ENCODE data around the gene NCAN.
"Not testable (repeated sequence)": the region's sequence is repeated elsewhere in the genome, so short reads cannot be mapped to it uniquely, and the experiment has no call there.

The NCAN gene

DNA sequence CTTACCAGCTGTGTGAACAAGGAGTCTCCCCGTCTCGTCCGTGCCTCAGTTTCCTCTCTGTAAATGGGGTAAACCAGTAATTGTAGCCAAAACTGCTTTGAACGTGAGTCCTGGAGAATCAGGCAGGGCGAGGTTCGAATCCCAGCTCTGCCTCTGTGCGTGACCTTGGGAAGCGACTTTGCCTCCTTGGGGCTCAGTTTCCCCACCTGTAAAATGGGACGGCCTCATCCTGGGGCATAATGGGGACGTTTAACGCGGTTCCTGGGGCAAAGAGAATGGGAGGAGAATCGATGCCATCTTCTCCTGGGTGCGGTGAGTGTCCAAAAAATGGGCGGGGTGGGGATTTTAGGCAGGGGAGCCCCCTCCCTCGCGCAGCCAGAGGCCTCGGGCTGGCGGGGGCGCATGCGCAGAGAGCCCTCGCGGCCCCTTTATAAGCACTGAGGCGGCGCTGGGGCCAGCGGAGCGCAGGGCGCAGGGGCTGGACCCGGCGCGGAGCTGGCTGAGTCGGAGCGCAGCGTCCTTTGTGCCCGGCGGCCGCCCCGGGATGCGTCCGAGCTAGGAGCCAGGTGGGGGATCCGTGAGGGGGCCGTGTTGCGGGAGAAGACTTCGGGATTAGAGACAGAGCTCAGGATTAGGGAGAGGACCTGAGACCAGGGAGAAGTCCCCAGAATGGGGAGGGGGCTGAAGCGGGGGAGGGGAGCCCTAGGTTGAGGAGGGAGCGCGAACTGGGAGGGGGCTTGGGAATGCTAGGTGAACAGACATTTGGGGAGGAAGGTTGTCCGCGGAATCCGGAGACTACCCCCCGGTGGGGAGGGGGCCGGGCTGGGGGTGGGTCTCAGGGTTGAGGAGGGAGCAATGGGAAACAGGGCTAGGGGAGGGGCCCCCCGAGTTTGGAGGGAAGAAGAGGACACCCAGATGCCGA is at the start of gene NCAN:
NCAN (plus strand) TSS at position 460 of the 922 bp plus-strand sequence. CDS start 4,996 bp downstream, outside the sequence.
- peak; percentile 15 for DNase-seq

DNA sequence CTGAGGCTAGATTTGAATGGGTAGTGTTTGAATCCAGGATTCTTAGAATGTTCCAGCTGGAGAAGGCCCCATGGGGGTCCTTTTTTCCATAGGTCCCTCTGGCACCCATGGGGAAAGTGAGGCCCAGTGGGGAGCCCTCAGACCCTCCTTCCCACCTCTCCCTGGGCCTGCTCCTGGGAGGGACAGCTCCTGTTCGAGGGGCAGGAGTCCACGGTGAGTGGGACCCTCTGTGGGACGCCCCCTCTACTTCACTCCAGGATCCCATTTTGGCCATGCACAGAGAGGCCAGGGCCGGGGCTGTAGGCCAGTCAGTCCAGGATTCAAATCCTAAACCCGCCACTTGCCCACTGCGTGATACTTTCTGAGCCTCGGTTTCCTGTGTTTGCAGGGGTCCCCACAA is 49.3 kb upstream of the NCAN start:
- no peak for DNase-seq

DNA sequence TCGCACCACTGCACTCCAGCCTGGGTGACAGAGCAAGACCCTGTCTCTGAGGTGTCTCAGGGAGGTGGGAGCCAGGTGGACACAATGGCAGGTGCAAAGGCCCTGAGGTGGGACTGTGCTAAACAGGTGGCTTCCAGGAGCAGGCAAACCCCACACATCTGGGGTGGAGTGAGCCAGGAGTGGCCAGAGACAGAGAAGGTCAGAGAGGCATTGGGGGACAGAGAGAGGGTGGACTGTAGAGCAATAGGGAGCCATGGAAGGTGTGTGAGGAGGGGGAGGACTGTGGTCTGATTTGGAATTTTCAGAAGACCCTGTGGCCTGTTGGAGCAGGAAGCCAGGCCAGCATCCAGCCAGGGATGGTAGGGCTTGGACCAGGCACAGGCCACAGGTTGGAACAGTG is 46.4 kb upstream of the NCAN start:
- DNase-seq: no peak

DNA sequence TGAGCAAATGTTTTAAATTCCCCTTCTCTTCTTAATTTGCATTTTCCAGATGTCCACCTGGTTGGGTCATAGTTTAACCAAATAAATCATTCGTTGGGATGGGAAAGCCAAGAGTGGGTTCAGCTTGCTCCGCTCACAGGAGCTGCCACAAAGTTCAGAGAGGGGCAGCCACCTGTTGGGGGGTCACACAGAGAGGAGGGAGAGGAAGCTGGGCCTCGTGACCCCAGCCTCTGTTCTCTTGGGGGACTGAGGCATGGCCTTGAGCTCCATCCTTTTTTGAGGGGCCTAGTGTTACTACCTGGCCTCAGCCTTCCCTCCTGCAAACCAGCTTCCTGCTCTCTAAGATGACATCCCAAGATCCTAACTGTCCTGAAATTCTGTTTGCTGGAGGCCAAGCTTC is 44.1 kb upstream of the NCAN start:
- DNase-seq: no peak

DNA sequence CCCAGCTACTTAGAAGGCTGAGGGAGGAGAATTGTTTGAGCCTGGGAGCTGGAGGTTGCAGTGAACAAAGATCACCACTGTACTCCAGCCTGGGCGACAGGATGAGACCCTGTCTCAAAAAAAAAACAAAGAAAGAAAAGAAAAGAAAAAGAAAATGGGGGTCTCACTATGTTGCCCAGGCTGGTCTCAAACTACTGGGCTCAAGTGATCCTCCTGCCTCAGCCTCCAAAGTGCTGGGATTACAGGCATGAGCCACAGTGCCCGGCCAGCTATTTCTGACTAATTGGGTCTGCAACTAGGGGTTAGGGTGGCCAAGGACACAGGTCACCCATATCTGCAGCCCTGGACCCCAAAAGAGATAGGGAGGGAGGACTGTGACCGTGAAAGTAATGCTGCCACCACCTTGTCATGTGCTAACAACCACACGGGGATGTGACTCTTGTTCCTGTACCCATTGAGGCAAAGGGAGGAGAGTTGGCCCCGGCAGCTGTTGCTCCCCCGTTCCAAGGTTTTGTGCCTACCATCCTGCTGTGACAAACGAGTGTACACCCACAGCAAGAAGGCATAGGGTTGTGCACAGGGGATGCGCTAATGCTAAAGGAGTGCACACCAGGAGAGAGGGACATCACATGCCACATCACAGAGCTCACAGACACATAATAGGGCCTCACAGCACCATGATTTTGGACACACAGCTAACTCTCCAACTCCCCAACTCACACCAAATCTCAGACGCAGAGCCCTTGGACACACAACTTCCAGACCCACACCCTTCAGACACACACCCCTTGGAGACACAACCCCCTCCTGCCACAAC is 42.3 kb upstream of the NCAN start:
- DNase-seq: no peak

DNA sequence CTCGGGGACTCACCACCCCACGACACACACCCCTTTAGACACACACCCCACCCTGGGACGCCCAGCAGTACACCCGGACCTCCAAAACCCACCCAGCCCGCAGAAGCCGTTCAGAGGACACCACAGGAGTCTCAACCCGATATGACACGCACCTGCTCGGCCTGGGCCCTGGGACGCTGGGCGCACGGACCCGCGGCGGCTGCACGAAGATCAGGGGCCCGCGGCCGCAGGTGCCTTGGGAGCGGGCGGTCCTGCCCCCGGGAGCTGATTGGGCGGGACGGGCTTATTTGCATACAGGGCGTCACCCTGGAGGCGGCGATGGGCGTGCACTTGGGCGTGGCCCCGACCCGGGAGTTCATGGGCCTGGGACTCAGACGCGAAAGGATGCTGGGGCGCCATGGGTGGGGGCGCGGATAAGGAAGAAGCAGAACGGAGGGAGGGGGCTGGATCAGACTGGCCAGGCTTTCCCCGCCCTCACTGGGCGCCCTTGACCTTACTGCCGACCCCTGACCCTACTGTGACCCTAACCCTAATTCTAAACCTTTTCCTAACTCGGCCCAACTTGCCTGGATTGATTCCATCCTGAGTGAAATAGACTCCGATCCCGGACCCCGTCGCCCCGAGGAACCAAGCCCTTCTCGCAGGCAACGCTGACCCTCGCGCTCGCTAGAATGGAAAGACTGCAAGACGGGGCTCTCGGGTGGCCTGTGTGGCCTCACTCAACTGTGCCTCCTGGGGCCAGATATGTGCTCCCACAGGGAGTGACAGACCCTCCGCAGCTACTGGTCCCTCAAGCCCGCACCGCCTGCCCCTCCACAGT is 41.5 kb upstream of the NCAN start, which contains the start of gene MEF2B:
MEF2B (minus strand) TSS at position 211 of the 820 bp plus-strand sequence. CDS start 19,528 bp downstream, outside the sequence.
- DNase-seq: peak; percentile 56

DNA sequence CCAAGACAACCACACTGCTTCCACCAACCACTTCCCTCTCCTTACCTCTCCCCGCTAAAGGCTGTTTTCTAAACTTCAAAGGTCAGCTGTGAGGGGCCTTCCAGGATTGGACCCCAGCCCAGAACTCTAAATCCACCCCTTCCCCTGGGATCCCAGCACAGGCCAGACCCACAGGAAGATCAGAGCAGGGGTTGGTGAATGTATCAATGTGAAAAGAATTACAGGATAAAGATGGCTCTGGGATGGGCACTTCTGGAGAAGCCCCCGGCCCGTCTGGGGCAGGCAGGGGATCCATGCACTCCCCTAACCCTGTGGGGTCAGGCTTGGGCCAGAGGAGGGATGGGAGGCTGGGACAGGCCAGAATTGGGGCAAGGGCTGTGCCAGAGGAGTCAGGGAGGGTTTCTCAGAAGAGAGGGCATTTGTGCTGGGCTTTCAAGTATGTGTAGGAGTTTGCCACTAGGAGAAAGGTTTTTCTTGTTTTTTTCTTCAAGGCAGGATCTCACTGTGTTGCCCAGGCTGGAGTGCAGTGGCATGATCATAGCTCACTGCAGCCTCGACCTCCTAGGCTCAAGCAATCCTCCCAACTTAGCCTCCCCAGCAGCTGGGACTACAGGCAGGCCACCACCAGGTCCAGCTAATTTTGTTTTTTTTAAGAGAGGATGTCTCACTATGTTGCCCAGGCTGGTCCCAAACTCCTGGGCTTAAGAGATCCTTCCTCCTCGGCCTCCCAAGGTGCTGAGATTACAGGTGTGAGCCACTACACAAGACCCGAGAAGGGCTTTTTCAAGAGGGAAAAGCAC is 40.7 kb upstream of the NCAN start:
- no peak for DNase-seq

DNA sequence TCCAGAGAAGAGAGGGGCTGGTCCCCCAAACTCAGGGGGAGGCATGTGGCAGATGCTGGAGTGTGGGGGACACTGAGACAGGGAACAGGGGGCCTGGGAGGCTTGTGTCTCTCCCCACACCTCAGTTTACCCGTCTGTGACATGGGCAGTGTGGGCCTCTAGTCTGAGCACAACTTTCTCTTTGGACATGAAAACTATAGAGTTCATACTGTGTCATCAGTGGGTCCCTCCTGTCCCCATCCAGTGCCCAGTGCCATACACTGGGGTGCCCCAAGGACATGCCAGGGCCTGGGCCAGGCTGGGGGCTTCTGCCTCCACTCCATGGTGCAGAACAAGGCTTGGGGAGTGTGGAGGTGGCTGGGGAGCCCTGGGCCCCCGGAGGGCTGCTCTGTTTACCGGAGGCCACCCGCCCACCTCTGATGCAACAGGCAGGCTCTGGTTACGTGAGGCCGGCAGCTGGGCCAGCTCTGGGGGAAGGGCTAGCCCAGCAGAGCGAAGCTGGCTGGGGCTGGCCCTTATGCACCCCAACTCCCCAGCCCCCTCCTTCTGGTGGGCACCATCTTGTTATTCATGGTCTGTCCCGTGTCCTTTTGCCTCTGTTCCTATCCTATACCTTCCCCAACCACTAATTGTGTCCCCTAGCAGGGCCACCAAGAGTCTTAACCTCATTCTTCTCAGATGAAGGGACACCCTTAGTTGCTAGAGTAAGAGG is 39.8 kb upstream of the NCAN start:
- DNase-seq: peak; percentile 11

DNA sequence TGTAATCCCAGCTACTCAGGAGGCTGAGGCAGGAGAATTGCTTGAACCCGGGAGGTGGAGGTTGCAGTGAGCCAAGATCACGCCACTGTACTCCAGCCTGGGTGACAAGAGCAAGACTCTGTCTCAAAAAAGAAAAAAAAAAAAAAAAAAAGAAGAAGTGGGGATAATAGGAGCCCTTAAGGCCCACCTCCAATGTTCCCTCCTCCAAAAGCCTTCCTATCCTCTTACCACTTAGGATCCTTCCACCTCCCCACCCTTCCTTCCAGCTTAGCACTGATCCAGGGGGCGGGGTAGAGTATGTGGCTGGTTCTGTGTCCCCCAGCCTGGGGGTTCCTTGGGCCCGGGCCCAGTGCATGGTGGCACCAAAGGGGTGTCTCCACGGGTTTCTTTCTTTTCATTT is 38.5 kb upstream of the NCAN start:
- not testable (repeated sequence) for DNase-seq

DNA sequence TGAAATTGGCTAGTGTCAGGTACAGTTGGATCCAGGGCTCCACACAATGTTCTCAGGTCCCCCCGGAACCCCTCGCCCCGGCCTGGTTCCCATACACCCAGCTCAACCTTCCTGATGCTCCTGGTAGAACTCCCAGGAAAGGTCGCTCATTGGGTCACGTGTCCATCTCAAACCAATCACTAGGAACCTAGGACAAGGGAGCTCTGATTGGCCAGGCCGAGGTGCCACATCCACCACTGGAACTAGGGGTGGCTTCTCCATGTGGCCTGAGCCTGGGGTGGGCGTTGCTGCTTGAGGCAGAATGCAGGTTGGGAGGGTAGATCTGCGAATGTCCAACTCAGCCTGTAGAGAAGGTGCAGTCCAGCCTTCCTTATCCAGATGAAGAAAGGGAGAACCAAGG is 34.8 kb upstream of the NCAN start:
- no peak for DNase-seq

DNA sequence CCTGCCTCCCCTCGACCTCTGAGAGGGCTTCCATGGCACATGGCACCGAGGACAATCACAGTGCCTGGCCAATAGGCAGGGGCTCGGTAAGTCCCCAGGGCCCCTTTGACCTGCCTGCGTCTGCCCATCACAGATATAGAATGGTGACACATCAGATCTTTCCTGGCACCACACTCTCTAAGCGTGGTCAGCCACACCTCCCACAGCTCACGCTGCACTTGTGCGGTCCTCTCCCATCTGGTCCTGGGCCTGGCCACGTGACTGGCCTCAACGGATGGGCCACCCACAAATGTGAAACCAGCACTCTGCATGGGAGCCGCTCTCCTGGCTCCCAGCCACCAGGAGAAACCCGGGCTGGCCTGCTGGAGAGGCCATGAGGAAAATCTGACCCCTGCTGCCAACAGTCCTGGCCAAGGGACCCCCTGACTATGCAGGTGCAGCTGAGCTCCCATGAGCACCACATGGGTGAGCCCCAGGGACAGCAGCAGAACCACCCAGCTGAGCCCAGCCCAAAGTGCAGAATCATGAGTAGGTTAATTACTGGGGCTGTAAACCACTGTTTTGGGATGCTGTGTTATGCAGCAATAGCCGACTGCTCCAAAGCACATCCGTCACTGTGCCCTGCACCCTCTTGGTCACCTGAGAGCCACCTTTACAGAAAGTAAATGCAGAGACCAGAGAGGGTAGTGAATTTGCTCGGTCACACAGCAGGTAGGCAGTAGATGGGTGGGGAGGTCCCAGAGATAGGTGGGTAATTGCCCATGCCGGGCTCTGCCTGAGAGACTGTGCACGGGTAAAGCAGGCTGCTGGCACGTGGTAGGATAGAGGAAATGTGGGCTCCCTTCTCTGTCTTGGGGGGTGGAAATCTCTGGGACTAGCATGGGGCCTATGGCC is 32.0 kb upstream of the NCAN start:
- DNase-seq: no peak

DNA sequence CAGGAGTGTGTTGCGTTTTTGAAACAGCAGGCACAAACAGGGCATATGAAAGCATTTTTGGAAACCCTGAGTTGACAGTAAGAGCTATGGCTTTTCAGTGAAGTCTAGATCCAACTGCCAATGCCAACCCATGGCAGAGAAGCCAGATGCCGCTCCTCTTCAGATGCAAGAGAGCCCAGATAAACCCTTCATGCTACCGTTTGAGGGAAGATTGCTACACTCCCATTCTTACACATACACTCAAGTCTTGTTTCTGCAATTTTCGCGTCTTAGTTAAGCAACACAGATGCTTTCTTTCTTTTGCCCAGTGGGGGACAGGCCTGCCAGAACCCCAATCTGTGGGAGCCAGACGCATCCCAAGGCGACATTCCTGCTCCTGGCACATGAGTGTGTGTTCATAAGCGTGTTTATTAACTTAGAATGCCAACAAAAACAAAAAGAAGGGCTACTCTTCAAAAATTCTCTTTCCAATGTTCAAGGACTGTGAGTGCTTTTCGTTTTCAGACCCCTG is 30.2 kb upstream of the NCAN start:
- no peak for DNase-seq

DNA sequence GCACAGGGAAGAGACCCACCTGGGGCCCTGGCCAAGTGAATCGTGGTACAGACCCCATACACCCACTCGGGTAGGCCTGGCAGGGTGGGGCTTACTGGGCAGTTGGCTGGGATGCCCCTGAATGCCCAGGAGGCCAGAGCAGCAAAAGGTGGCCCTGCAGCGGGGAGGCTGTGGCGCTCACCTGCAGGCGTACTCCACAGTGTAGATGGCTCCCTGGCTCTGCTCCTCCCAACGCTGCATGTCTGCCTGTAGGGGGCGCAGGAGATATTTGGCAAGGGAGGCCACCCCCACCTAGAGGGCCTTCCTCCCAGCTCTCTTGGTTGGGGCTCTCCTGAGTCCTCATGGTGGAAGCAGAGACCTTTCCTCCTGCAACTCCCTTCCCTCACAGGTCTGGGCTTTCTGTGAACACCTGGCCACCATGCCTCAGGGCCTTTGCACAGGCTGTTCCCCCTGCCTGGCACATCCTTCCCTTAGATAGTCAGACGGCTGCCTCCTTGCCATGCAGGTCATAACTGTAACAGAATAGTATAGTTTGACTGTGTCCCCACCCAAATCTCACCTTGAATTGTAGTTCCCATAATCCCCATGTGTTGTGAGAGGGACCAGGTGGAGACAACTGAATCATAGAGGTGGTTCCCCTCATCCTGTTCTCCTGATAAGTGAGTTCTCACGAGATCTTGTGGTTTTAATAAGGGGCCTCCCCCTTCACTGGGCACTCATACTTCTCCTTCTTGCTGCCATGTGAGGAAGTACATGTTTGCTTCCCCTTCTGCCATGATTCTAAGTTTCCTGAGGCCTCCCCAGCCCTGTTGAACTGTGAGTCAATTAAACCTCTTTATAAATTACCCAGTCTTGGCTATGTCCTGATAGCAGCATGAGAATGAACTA is 25.7 kb upstream of the NCAN start:
- peak; percentile 17 for DNase-seq

DNA sequence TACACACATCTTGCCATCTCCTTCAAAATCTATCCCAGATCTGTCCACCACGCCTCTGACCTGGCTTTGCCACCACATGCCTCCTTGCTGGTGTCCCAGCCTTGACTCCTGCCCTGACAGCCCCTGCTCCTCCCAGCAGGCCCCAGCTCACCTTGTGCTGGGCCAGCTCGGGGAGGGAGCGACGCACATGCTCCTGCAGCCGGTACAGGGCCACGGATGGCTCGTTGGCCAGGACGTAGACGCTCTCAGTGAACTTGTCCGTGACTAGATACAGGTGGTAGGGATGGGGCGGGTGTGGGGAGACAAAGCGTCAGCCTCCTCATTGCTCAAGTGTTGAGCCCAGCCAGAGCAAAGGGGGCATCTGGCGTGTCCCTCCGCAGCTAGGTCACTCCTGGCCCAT is 25.0 kb upstream of the NCAN start:
- no peak for DNase-seq

DNA sequence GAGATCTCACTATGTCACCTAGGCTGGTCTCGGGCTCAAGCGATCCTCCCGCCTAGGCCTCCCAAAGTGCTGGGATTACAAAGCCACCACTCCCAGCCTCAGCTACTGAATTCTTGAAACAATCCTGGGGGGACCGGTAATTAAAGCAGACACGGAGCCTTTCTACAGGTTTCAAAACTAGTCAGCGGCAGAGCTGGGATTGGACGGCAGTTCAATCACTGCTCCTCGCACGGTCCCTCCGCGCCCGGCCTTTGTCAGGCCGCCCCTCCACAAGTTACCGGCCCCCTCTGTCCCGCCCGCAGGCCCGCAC is 20.0 kb upstream of the NCAN start:
- DNase-seq: no peak

DNA sequence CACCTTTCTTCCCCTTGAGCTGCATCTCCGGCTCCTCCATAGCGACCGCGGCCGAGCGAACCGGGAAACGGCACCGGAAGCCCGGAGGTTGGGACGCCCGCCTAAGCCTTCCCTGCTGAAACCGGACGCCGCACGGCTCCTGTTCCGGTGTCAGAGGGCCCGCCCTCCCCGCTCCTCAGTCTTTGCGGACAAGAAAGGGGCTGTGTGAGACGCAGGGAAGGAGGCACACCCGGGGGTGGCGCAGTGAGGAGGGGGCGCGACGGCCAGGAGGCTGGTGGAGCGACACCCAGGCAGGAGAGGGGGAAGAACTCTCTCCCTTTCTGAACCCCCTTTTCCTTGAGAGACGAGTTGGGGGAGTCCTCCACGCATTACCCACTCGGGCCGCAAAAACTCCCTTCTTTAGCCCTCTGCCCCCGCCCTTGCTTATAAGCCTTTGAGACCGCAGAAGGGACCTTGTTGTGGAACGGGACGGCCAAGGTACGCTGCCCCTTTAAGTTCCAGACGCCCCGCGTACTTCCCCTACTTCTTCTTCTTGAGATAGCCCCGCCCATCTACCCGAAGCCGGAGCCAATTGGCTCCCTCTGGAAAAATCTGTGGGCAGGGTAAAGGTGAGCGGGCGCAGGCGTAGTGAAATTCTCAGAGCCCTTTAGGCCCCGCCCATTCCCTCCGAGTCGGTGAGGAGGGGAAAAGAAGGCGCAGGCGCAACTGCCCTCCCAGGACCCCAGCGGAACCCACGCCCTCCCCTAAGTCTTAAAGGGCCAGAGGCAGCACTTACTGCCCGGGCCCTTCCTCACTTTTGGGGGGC is 19.5 kb upstream of the NCAN start, which contains the start of the genes BORCS8 and RFXANK:
BORCS8 (minus strand) TSS at position 75 of the 805 bp plus-strand sequence; CDS start at position 40, 35 bp downstream.
RFXANK (plus strand) TSS at position 181 of the 805 bp plus-strand sequence. CDS start 1,689 bp downstream, outside the sequence.
- DNase-seq: peak; percentile 98

DNA sequence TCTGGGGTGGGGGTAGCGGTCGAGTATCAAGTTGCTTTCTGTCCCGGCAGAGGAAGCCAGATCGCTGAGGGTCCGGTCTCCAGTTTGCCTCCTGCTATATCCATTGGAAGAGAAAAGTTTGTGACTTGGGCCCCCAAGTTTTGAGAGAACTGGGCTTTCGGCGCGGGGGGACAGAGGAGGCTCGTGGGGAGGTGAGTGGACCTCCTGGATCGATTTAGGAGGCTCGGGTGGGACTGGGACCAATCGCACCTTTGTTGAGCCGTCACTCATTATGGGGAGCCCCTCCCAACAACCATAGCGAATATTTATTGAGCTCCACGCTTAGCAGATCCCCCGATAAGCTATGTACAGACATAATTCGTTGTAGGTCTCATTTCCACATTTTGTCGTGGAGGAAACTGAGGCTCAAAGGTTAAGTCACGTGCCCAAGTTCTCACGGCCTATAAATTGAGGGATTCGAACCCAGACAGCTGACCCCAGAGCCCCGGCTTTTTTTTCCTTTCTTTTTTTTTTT is 18.8 kb upstream of the NCAN start:
- DNase-seq: no peak

DNA sequence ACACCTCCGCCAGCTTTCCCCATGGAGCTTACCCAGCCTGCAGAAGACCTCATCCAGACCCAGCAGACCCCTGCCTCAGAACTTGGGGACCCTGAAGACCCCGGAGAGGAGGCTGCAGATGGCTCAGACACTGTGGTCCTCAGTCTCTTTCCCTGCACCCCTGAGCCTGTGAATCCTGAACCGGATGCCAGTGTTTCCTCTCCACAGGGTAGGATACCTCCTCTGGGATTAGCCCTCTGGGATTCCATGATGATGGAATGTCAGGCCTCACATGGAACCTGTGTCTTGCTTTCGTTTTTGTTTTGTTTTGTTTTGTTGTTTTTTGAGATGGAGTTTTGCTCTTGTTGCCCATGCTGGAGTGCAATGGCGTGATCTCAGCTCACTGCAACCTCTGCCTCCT is 17.8 kb upstream of the NCAN start:
- DNase-seq: no peak
